Naive B cell (primary cell): Measurements from ENCODE around the gene MRPL28. TPM values are rescaled to one million over a fixed set of nuclear protein-coding genes. Genes with fewer than 3 reads are reported as not detected.
A peak's percentile ranks its signal among the peaks of the same experiment; 100 is the strongest.
"Not testable (repeated sequence)": the region's sequence is repeated elsewhere in the genome, so short reads cannot be mapped to it uniquely, and the experiment has no call there.

ENCODE experiments used
- ATAC-seq, 2 donors: fragments of 150-1000 bp; cut with Tn5 transposase; 2 replicates each; pipeline ENCODE4 v1.10.0; 2021; ENCODE audit warnings: low read depth in 2 of 2, mild to moderate bottlenecking in 2 of 2, moderate library complexity in 2 of 2
- DNase-seq: peaks from one replicate; pipeline ENCODE4 v3.0.0; 2022
- H3K27ac Mint-ChIP-seq, 6 donors: one replicate each; pipeline ENCODE4 v1.8.0; 2020 to 2022; ENCODE audit warnings: mild to moderate bottlenecking in 6 of 6, mixed read lengths in 6 of 6, moderate library complexity in 5 of 6, inconsistent platforms in 2 of 6
- H3K27me3 Mint-ChIP-seq, 3 donors: one replicate each; pipeline ENCODE4 v1.8.0; 2021 to 2022; ENCODE audit warnings: mixed read lengths in 3 of 3, mild to moderate bottlenecking in 1 of 3
- H3K36me3 Mint-ChIP-seq, 2 donors: one replicate each; pipeline ENCODE4 v1.8.0; 2020 to 2022; ENCODE audit warnings: mixed read lengths in 2 of 2, inconsistent platforms in 1 of 2, mild to moderate bottlenecking in 1 of 2
- H3K4me1 Mint-ChIP-seq, 3 donors: one replicate each; pipeline ENCODE4 v1.8.0; 2020 to 2022; ENCODE audit warnings: mixed read lengths in 3 of 3, inconsistent platforms in 1 of 3, mild to moderate bottlenecking in 1 of 3, moderate library complexity in 1 of 3
- H3K4me3 Mint-ChIP-seq, 8 donors: one replicate each; pipeline ENCODE4 v1.8.0; 2020 to 2022; ENCODE audit warnings: mild to moderate bottlenecking in 8 of 8, mixed read lengths in 8 of 8, moderate library complexity in 8 of 8, inconsistent platforms in 2 of 8
- H3K9me3 Mint-ChIP-seq, 7 donors: one replicate each; pipeline ENCODE4 v1.8.0; 2020 to 2022; ENCODE audit warnings: mixed read lengths in 7 of 7, mild to moderate bottlenecking in 5 of 7, inconsistent platforms in 2 of 7, moderate library complexity in 1 of 7
- polyA plus RNA-seq, 6 donors: library from polyadenylated mRNA; unstranded; fragments of 300-500 nt; fragmentation: Illumina TruSeq; gene quantifications; one replicate each; pipeline ENCODE4 v1.2.3, GENCODE V29; 2021; ENCODE audit warnings: low read depth in 6 of 6

Gene MRPL28
- polyA plus RNA-seq, 6 donors from 2014 or later, result 60.1 to 76.8 (median 65.7) TPM

- no peaks in the 10 kb centered on the region for H3K36me3 Mint-ChIP-seq
- H3K9me3 Mint-ChIP-seq, result no peaks in the 10 kb centered on the region
- H3K4me3 Mint-ChIP-seq, result peak within 1 kb of the TSS; percentile 70 to 96 (median 96)
- H3K27me3 Mint-ChIP-seq, result no peaks in the 10 kb centered on the region
- H3K4me1 Mint-ChIP-seq, result peaks cover 12 to 35% (median 26%) of the 10 kb centered on the region in 3 donors
- H3K27ac Mint-ChIP-seq, result peak within 1 kb of the TSS; percentile 67 to 98 (median 94)
- peak; percentile 46 to 60 for ATAC-seq
- peak; percentile 73 for DNase-seq
Observed at GRCh38 chr16:381789-382717, 11.7 kb upstream of the MRPL28 start, which contains the start of gene PGAP6. PGAP6 (minus strand) TSS chr16:381978; CDS start chr16:381821, 157 bp downstream.

- Mint-ChIP-seq H3K27me3 (no peaks in the 10 kb centered on the region), H3K9me3 (no peaks in the 10 kb centered on the region), H3K27ac (peak overlapping the region in 1 of 6 donors; percentile 89), H3K4me1 (peaks cover 10 to 33% (median 26%) of the 10 kb centered on the region in 3 donors), H3K4me3 (peak overlapping the region; percentile 52 to 88 (median 70)), H3K36me3 (no peaks in the 10 kb centered on the region)
- peak; percentile 14 to 25 for ATAC-seq
- DNase-seq, result no peak
Observed at GRCh38 chr16:381012-381788, 10.9 kb upstream of the MRPL28 start.

GRCh38 chr16:380762-381011 lies 10.3 kb upstream of the MRPL28 start:
- ATAC-seq (no peak), DNase-seq (no peak)
- Mint-ChIP-seq H3K27me3 (no peaks in the 10 kb centered on the region), H3K4me1 (peaks cover 9 to 32% (median 26%) of the 10 kb centered on the region in 3 donors), H3K4me3 (peak overlapping the region; percentile 58 to 89 (median 79)), H3K36me3 (no peaks in the 10 kb centered on the region), H3K9me3 (no peaks in the 10 kb centered on the region), H3K27ac (peak overlapping the region in 1 of 6 donors; percentile 89)

DNA sequence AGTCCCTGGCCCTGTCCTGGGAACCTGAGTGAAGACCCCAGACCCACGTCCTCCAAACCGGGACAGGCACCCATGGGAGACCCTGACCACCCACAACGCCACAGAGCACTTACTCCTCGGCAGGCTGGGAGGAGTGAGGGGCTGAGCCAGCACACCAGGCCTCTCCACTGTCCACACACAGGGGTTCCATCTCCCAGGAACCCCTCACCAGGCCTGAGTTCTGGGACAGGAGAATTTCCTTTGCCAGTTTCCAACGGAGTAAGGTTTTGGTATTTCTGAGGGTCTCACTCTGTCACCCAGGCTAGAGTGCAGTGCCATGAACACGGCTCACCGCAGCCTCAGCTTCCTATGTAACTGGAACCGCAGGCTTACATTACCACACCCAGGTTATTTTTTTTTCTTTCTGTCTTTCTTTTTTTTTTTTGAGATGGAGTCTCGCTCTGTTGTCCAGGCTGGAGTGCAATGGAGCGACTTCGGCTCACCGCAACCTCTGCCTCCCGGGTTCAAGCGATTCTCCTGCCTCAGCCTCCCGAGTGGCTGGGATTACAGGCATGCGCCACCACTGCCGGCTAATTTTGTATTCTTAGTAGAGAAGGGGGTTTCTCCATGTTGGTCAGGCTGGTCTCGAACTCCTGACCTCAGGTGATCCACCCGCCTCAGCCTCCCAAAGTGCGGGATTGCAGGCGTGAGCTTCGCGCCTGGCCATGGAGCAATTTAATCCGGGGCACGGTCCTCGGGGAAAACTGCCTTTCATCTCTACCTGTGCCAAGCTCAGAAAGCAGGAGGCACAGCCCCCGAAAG lies 9.8 kb upstream of the MRPL28 start:
- DNase-seq (no peak), ATAC-seq (no peak)
- Mint-ChIP-seq H3K4me1 (peaks cover 9 to 32% (median 26%) of the 10 kb centered on the region in 3 donors), H3K27ac (peak overlapping the region in 4 of 6 donors; percentile 22 to 79 (median 30)), H3K4me3 (peak overlapping the region; percentile 55 to 89 (median 79)), H3K36me3 (no peaks in the 10 kb centered on the region), H3K27me3 (no peaks in the 10 kb centered on the region), H3K9me3 (no peaks in the 10 kb centered on the region)

- Mint-ChIP-seq H3K4me1 (peaks cover 9 to 28% (median 23%) of the 10 kb centered on the region in 3 donors), H3K27ac (peak overlapping the region in 2 of 6 donors; percentile 24 to 37), H3K27me3 (no peaks in the 10 kb centered on the region), H3K4me3 (peak overlapping the region in 4 of 8 donors; percentile 6 to 79 (median 78)), H3K9me3 (no peaks in the 10 kb centered on the region), H3K36me3 (no peaks in the 10 kb centered on the region)
- ATAC-seq, result no peak
- DNase-seq, result no peak
Observed at GRCh38 chr16:379183-379960, 9.0 kb upstream of the MRPL28 start.

DNA sequence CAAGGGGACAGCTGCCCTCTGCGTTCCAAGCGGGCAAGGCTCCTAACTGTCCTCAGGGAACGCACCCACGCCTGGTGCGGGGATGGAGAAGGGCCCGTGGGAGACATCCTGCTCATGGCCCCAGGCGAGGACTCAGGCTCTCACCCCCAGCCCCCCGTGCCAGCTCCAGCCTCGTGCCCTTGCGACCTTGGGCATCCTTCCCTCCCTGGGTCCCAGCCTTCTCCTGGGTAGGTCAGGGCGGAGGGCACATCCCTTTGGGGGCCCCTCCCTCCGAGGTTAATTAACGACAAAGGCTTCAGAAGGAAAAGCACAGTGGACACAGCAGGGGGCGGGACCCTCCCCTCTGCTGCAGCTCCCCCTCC lies 8.5 kb upstream of the MRPL28 start:
- Mint-ChIP-seq H3K9me3 (no peaks in the 10 kb centered on the region), H3K4me3 (peak overlapping the region in 2 of 8 donors; percentile 25 to 44), H3K36me3 (no peaks in the 10 kb centered on the region), H3K4me1 (peaks cover 9 to 23% (median 17%) of the 10 kb centered on the region in 3 donors), H3K27me3 (no peaks in the 10 kb centered on the region), H3K27ac (no peak overlapping the region)
- ATAC-seq, result no peak
- no peak for DNase-seq

DNA sequence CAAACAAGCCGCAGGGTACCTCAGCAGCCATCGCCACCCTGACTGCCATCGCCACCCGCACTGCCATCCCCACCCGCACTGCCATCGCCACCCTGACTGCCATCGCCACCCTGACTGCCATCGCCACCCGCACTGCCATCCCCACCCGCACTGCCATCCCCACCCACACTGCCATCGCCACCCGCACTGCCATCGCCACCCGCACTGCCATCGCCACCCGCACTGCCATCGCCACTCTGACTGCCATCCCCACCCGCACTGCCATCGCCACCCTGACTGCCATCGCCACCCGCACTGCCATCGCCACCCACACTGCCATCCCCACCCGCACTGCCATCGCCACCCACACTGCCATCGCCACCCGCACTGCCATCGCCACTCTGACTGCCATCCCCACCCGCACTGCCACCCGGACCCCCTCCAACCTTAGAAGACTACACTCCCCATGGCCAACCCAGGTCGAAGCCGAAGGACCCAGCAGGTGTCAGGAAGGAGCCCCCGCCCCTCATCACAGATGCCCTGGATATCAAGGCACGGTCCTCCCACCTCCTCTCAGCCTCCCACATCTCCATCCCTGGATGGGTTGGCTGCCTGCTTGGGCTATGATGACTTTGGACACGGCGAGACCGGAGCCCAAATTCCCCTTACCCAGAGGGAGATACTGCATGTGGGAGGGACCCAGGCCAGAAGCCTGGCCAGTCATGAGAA lies 7.9 kb upstream of the MRPL28 start:
- H3K9me3 Mint-ChIP-seq, ATAC-seq, H3K36me3 Mint-ChIP-seq, H3K27me3 Mint-ChIP-seq, DNase-seq: not testable (repeated sequence)
- Mint-ChIP-seq H3K4me1 (peaks cover 5 to 18% (median 12%) of the 10 kb centered on the region in 3 donors), H3K4me3 (peak overlapping the region in 2 of 8 donors; percentile 25 to 44), H3K27ac (peak overlapping the region in 1 of 6 donors; percentile 75)

DNA sequence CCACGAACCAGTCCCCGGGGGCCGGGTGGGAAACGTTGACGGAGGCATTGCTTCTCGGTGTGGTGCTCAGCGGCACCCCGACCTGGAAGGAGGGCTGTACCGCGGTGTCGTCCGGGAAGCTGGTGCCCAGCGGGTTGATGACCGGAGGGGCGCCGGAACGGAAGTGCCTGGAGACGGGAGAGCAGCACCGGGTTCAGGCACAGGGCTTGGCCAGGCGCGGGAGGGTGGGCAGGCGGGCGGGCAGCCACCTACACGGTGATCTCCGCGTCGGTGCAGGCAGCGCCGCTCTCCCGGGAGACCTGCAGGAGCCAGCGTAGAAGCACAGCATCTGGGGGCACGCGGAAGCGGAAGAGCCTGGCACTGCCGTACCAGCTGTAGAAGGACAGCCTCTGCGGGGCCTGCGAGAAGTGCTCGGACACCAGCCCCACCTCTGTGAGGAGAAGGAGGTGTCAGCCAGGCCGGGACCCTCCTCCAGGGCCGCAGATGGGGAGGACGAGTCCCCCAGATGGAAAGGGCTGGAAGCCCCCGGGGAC lies 7.1 kb upstream of the MRPL28 start:
- Mint-ChIP-seq H3K4me1 (peaks cover 3 to 12% (median 8%) of the 10 kb centered on the region in 3 donors), H3K36me3 (no peaks in the 10 kb centered on the region), H3K27ac (no peak overlapping the region), H3K27me3 (no peaks in the 10 kb centered on the region), H3K4me3 (no peak overlapping the region), H3K9me3 (no peaks in the 10 kb centered on the region)
- DNase-seq (no peak), ATAC-seq (no peak)

DNA sequence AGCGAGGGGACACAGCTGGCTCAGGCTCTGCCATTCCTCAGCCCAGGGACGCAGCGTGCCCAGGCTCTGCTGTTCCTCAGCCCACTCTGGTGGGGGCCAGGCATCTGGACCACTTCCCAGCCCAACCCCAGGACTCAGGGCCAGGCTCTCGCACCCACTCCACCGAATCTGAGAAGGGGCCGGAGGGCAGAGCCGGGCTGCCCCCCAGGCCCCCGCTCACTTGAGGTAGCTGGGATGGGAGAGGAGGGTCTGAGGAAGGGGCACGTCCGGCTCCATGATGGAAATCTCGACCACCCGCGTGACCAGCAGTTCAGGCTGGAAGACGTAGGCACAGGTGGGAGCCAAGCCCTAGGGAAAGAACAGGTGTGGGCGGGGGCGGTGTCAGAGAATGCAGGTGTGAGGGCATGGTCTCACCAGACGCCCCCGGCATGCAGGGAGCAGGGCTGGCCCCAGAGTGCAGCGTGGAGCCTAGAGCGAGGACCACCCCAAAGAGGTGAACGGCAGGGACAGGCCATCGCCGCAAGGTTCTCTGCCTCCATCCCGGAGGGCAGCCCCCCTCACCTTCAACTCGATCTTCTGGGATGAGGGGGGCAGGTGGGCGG lies 6.6 kb upstream of the MRPL28 start:
- Mint-ChIP-seq H3K36me3 (no peaks in the 10 kb centered on the region), H3K9me3 (no peaks in the 10 kb centered on the region), H3K4me1 (peaks cover 5 to 12% (median 8%) of the 10 kb centered on the region in 3 donors), H3K27me3 (no peaks in the 10 kb centered on the region), H3K4me3 (no peak overlapping the region), H3K27ac (no peak overlapping the region)
- ATAC-seq (no peak), DNase-seq (no peak)

DNA sequence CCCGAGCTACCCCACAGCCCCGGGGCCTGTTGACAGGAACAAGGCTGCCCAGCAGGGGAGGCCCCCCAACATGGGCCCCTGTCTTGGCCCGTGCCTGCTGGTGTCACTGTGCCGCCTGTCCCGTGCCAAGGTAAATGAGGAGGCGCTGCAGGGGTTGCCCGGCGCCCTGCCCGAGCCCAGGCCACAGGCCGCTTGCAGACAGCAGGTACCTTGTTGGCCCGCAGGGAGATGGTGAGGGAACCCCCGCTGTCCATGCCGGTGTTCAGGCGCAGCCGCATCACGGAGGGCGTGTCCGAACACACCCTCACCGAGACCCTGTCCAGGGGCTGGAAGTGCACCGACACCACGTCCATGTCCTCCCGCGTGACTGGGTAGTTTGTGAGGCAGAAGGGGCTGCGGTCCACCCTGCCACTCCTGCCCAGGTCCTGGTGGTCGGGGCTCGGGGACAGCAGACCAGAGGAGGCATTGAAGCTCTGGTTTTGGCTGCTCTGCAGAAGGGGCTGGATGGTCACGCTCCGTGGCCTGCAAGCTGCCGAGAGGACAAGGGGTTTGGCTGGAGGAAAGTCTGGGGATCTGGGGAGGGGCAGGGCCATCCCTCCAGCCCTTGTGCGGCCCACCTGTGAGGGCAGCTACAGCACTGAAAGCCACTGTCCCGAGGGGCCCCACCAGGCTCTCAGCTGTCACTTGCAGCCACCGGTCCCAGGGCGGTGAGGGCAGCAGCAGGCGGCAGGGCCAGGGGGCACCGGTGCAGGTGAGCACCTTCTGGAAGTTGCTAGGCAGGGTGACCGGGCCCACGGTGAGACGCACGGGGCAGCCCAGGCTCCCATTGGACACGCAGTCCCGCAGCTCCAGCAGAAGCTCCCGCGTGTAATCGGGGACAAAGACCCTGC lies 5.8 kb upstream of the MRPL28 start:
- DNase-seq, result no peak
- Mint-ChIP-seq H3K4me1 (peaks cover 7 to 14% (median 8%) of the 10 kb centered on the region in 3 donors), H3K36me3 (no peaks in the 10 kb centered on the region), H3K27ac (peak overlapping the region in 1 of 6 donors; percentile 27), H3K9me3 (no peaks in the 10 kb centered on the region), H3K4me3 (no peak overlapping the region), H3K27me3 (no peaks in the 10 kb centered on the region)
- no peak for ATAC-seq

GRCh38 chr16:375212-375611 lies 4.9 kb upstream of the MRPL28 start:
- DNase-seq (no peak), ATAC-seq (no peak)
- Mint-ChIP-seq H3K27me3 (no peaks in the 10 kb centered on the region), H3K4me1 (peaks cover 9 to 18% (median 13%) of the 10 kb centered on the region in 3 donors), H3K4me3 (no peak overlapping the region), H3K36me3 (peaks cover 0 to 6% of the 10 kb centered on the region in 2 donors), H3K9me3 (no peaks in the 10 kb centered on the region), H3K27ac (no peak overlapping the region)
